ENCODE results near the gene SLCO1C1.
A peak's percentile ranks its signal among the peaks of the same experiment; 100 is the strongest.
"Not testable (repeated sequence)": the region's sequence is repeated elsewhere in the genome, so short reads cannot be mapped to it uniquely, and the experiment has no call there.

Gene SLCO1C1

GRCh38 chr12:20695232-20695631 lies at the start of gene SLCO1C1:
Gene SLCO1C1, plus strand, starts transcription at chr12:20695332. Its CDS starts 4,245 bp downstream, at chr12:20699577.
- no peak for DNase-seq

GRCh38 chr12:20646239-20646827 lies 48.8 kb upstream of the SLCO1C1 start:
- peak; percentile 23 for DNase-seq

GRCh38 chr12:20653871-20654270 lies 41.3 kb upstream of the SLCO1C1 start:
- DNase-seq = no peak

GRCh38 chr12:20656600-20656999 lies 38.5 kb upstream of the SLCO1C1 start:
- no peak for DNase-seq

- DNase-seq = no peak
These were observed 37.6 kb upstream of the SLCO1C1 start for GRCh38 chr12:20657496-20657895.

- no peak for DNase-seq
These were observed 13.8 kb upstream of the SLCO1C1 start for GRCh38 chr12:20681334-20681733.

- DNase-seq = no peak
These were observed 1.2 kb downstream of the SLCO1C1 start for GRCh38 chr12:20696181-20696905.

- no peak for DNase-seq
These were observed 6.0 kb downstream of the SLCO1C1 start for GRCh38 chr12:20701106-20701505.

GRCh38 chr12:20704860-20705259 lies 9.7 kb downstream of the SLCO1C1 start:
- DNase-seq = no peak

- DNase-seq = no peak
These were observed 16.7 kb downstream of the SLCO1C1 start for GRCh38 chr12:20711846-20712245.

- DNase-seq = no peak
These were observed 20.9 kb downstream of the SLCO1C1 start for GRCh38 chr12:20716037-20716436.

GRCh38 chr12:20716985-20717384 lies 21.9 kb downstream of the SLCO1C1 start:
- DNase-seq = no peak

- DNase-seq = no peak
These were observed 23.2 kb downstream of the SLCO1C1 start for GRCh38 chr12:20718294-20718693.

GRCh38 chr12:20722142-20722541 lies 27.0 kb downstream of the SLCO1C1 start:
- DNase-seq = no peak

GRCh38 chr12:20731274-20731673 lies 36.1 kb downstream of the SLCO1C1 start:
- no peak for DNase-seq

- no peak for DNase-seq
These were observed 45.8 kb downstream of the SLCO1C1 start for GRCh38 chr12:20740972-20741371.

- DNase-seq = no peak
These were observed 53.1 kb downstream of the SLCO1C1 start for GRCh38 chr12:20748198-20748597.

- no peak for DNase-seq
These were observed 55.9 kb downstream of the SLCO1C1 start for GRCh38 chr12:20751046-20751445.

- DNase-seq = no peak
These were observed 82.3 kb downstream of the SLCO1C1 start for GRCh38 chr12:20777420-20777819.

- DNase-seq = no peak
These were observed 83.8 kb downstream of the SLCO1C1 start for GRCh38 chr12:20778969-20779368.

GRCh38 chr12:20779971-20780370 lies 84.8 kb downstream of the SLCO1C1 start:
- not testable (repeated sequence) for DNase-seq

GRCh38 chr12:20783796-20784357 lies 88.7 kb downstream of the SLCO1C1 start:
- DNase-seq = not testable (repeated sequence)

GRCh38 chr12:20792971-20793370 lies 97.8 kb downstream of the SLCO1C1 start:
- no peak for DNase-seq

GRCh38 chr12:20798554-20798953 lies 103.4 kb downstream of the SLCO1C1 start:
- DNase-seq = peak; percentile 8

All from MV-4-11 (cell line).